GM18519 (cell line): ENCODE data around the gene OGFR.

Source experiments
- ATAC-seq: cut with Tn5 transposase; IDR thresholded peaks from one replicate; pipeline ENCODE4 v1.9.1; 2021; ENCODE audit warnings: mild to moderate bottlenecking, moderate library complexity; ENCODE audit not compliant: unreplicated experiment, low FRiP score

The OGFR gene

DNA sequence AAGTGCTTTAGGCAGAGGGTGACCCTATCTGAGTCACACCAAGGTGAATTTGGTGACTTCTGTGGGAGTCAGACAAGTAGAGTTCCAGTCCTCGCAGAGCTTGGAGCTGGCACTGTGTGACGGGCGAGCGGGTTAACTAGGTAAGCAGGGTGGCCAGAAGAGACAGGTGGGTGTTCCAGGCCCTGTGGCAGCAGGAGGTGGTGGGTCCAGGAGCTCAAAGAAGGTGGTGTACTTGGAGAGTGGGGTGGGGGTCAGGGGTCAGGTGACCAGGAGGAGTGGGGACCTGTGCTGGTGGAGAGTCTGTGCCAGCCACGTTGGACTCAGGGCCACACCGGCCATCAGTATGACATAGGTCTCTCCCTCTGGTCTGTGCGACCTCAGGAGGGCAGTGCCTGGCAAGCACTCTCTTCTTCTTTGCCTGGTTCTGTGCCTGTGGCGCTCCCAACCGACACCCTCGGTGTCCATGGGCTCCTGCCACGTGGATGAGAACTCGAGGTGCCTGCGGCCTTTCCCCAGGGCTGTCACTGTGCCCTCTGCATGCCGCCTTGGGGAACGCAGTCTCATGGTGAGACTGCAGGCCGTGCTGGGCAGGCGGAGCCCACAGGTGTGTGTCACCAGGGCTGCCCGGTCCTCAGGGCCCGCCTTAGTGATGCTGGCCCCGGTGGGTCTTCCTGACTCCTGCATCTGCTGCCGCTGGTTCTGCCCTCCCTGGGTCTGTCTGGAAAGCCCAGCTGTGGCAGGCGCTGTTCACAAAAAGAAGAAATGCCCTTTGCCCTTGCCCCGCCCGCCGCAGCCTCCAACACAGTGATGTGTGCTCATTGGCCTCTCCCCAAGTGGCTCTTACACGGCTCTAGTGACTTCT is 6.7 kb upstream of the OGFR start:
- ATAC-seq = no peak

DNA sequence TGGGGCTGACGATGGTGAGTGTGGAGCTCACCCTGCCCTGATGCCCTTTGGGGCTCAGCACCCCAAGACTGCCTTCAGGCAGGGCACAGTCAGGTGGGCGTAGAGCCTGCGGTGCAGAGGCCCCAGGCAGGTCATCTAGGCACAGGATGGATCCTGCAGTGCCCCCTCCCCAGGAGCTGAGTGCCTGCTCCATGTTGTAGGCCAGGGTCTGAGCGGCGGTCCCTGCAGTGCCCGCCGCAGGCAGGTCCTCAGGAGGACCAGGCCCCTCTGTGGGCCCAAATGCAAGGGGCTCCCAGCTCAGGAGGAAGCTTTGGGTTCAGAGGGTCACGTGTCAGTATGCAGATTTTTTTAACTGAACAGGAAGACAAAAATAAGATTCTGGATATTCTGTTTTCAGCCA is 5.6 kb upstream of the OGFR start:
- no peak for ATAC-seq

GRCh38 chr20:62799459-62799858 is 5.2 kb upstream of the OGFR start:
- ATAC-seq = no peak

- ATAC-seq = no peak
Observed at GRCh38 chr20:62799873-62800272, 4.8 kb upstream of the OGFR start.

DNA sequence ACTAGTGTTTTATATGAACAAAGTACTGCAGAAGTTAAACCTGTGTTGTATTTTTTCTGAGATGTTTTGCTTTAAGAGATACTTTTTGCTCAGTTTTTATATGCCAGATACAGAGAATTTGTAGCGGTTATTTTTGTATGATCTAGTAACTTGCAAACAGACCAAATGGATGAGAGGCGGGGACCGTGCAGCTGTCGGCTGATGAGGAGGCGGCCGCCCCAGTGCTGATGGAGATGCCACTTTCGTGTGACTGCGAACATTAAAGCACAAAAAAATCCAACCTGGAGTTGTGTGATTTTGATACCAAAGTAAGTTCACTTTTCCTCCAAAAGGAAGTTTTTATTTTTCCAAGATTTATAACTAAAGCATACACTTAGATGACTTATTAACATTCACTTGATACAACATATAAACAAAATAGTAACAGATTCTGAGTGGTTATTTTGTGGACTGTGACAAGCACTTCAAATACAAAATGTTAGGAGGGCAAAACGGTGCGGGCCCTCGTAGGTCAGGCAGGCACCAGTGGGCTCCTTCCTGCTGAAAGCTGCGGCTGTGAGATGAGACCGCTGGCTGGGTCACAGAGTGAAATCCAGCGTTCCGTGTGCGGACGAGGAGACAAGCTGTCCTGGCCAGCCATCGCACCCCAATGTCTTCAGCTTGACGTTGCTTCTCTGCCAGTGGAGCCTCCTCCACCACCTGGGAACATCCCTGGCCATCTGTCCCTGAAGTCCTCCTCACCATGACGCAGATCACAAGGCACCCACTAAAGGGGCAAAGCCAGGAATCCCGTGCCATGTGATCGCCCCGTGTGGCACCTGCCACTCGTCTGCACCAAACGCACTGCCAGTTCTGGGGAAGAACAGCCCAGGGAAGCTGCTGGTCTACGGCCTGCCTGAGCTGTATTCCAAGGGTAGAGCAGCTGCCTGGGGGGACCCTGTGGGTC is 4.0 kb upstream of the OGFR start:
- no peak for ATAC-seq

GRCh38 chr20:62801284-62802010 is 3.2 kb upstream of the OGFR start:
- ATAC-seq = no peak

DNA sequence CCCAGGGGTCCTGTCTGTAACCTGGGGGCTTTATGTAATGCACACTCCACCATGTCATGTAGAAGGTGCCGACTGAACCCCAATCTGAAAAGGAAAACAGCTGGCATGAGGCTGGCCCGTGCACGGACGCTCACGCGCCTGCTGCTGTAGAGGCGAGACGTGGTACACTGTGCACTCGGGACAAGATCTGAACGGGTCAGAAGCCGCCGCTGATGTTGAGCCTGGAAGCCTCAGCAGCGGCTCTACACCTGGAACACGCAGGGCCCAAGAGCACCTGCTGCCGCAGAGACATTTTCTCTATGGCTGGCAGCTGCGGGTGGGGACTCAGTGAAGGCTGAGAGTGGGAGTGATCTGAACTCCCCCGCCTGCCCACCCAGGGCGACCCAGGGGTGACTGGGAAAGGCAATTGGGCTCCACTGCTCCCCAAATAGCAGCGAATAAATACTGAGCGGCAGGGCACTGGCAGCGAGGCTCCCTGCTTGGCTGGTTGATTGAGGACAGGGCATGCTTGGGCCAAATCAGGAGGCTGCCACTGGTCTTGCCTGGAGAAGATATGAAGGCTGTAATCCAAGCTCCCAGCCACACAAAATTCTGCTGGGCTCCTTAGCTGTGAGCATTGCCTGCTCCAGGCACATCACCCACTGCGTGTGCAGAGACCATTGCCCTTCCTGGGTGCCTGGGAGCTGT is 2.5 kb upstream of the OGFR start:
- ATAC-seq = no peak

DNA sequence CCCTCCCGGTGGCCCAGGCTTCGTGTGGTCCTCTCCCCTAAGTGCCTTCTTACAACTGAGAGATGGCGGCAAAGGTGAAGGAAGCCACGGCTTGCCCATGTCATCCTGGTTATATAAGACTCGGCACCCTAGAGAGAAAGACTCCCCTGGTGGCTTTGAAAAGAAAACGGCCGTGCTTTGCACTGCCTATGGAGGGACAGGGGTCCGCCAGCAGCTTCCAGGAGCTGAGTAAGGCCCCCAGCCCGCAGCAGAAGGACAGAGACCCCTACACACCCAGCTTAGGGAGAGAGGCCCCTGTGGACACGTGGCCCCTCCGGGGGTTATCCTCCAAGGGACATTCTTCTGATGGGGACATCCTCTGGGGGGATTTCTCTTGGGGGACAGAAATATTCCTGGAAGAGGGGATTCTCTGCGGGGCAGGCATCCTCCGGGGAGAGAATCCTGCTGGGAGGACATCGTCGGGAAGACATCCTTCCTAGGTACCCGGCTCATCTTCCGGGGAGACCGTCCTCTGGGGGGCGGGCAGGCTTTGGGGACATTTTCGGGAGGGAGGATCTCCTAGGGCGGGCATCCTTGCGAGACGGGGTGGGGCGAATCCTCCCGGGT is 511 bp upstream of the OGFR start:
- ATAC-seq = no peak

- no peak for ATAC-seq
Observed at GRCh38 chr20:62805155-62805710, 598 bp downstream of the OGFR start.

- no peak for ATAC-seq
Observed at GRCh38 chr20:62805711-62806382, 1.2 kb downstream of the OGFR start.

GRCh38 chr20:62806383-62807050 is 1.9 kb downstream of the OGFR start:
- no peak for ATAC-seq

DNA sequence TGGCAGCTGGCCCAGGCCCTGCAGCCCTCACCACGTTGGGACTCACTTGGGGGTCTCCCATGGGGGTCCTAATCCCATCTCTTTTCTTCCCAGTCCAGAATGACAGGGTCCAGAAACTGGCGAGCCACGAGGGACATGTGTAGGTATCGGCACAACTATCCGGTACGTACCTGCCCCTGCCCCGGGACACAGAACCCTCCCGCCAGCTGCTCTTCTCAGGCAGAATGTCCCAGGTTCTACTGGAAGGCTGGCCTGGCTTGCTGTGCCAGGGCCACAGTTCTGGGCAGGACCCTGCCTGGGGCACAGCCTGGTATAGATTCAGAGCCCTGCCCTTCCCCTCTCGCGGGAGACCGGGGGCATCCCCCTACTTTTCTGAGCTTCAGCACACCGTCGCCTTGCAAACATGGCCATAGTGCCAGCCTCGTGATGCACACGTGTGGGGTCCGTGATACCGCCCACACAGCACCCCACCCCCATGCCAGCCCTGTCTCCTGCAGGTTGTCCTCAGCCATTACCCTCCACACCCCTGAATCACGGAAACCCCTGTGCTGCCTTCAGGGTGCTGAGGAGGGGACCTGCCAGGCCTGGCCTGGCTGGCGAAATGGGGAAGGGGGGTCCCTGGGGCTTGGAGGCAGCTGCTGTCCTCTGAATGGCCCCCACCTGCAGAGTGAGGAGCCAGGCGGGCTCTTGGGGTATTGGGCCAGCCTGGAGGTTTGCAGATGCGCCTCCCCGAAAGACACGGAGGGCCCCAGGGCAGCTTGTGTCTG is 3.0 kb downstream of the OGFR start:
- ATAC-seq = no peak

DNA sequence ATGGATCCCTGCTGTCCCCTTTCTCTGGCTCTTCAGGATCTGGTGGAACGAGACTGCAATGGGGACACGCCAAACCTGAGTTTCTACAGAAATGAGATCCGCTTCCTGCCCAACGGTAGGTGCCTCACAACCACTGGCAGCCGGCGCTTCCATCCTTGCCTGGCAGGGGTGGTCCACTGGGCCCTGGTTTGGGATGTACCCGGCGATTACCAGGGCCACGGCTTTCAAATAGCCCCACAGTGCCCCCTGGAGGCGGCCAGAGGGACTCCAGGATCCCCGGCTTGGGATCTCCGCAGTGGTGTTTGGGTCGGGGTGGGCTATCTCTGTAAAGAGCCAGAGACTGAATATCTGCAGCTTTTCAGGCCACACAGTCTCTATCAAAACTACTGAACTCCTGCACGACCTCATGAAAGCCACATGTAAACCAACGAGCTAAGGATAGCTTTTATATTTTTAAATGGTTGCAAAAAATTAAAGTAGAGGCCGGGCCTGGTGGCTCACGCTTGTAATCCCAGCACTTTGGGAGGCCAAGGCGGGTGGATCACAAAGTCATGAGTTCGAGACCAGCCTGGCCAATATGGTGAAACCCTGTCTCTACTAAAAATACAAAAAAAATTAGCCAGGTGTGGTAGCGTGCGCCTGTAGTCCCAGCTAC is 3.7 kb downstream of the OGFR start:
- no peak for ATAC-seq

GRCh38 chr20:62809530-62810428 is 5.1 kb downstream of the OGFR start:
- ATAC-seq = no peak

DNA sequence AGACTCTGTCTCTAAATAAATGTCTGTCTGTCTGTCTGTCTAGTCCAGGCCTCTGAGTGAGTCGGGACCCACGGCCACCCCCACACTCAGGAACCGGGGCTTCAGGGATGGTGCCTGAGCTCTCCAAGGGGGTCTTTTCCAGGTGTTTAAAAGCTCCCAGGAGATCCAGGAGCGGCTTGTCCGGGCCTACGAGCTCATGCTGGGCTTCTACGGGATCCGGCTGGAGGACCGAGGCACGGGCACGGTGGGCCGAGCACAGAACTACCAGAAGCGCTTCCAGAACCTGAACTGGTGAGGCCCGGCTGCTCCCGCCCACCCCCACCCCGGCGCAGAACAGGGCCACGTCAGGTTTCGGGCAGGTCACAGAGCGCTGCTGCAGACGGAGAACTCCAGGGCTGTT is 6.7 kb downstream of the OGFR start:
- ATAC-seq = no peak

DNA sequence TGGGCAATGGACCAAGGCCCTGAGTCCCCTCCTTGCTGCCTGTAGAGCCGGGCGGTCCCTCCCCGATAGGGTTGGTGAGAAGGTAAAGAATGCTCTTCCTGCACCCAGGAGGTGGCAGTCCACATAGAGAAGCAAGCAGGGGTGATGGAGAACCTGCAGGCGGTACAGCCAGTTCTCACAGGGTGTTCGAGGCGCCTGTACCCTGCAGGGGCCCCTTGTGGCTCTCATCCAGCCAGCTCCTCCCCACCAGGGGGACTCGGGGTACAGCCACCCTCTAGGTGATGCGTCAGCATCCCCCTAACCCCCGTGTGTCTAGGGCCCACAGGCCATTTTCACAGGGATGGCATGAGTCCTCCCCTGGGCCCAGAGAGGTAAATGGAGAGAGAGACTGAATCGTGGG is 7.1 kb downstream of the OGFR start:
- no peak for ATAC-seq
